ENCODE data around the gene PPP1R14C.

PPP1R14C gene

GRCh38 chr6:150256618-150257272 is 113.9 kb downstream of the PPP1R14C start:
- Histone ChIP-seq H3K4me3 (ENCODE audit: low read length) (no peak overlapping the region), H3K4me1 (ENCODE audit: low read length) (peaks cover 20% of the 10 kb centered on the region), H3K36me3 (replicated peaks; ENCODE audit: low read depth, low read length) (no peaks in the 10 kb centered on the region), H3K27ac (ENCODE audit: low read length) (no peak overlapping the region), H3K4me2 (ENCODE audit: low read length) (peak overlapping the region; percentile 44), H4K20me1 (ENCODE audit: insufficient read depth, low read length) (no peaks in the 10 kb centered on the region), H3K9me3 (ENCODE audit: insufficient read depth, low read length) (no peaks in the 10 kb centered on the region), H3K9ac (ENCODE audit: low read length) (no peak overlapping the region), H2AFZ (ENCODE audit: low read depth, low read length) (no peak overlapping the region), H3K27me3 (ENCODE audit: low read depth, low read length) (0 out of 2 replicates have a peak, but pooled peaks cover 3% of the 10 kb centered on the region), H3K79me2 (ENCODE audit: low read length) (no peaks in the 10 kb centered on the region)
- no peak for TF ChIP-seq CTCF (IDR thresholded peaks at IDR 0.05; ENCODE audit: low read depth, low read length)
- no peak for TF ChIP-seq EZH2phosphoT487 (IDR thresholded peaks at IDR 0.05; ENCODE audit: low read depth)

- Histone ChIP-seq H3K4me3 (ENCODE audit: low read length) (no peak overlapping the region), H2AFZ (ENCODE audit: low read depth, low read length) (no peak overlapping the region), H3K27ac (ENCODE audit: low read length) (no peak overlapping the region), H3K9me3 (ENCODE audit: insufficient read depth, low read length) (no peaks in the 10 kb centered on the region), H4K20me1 (ENCODE audit: insufficient read depth, low read length) (no peaks in the 10 kb centered on the region), H3K9ac (ENCODE audit: low read length) (no peak overlapping the region), H3K36me3 (replicated peaks; ENCODE audit: low read depth, low read length) (no peaks in the 10 kb centered on the region), H3K27me3 (ENCODE audit: low read depth, low read length) (0 out of 2 replicates have a peak, but pooled peaks cover 3% of the 10 kb centered on the region), H3K79me2 (ENCODE audit: low read length) (no peaks in the 10 kb centered on the region), H3K4me2 (ENCODE audit: low read length) (no peak overlapping the region), H3K4me1 (ENCODE audit: low read length) (peaks cover 20% of the 10 kb centered on the region)
- TF ChIP-seq CTCF (IDR thresholded peaks at IDR 0.05; ENCODE audit: low read depth, low read length) (no peak), EZH2phosphoT487 (IDR thresholded peaks at IDR 0.05; ENCODE audit: low read depth) (no peak)
These were observed 115.5 kb downstream of the PPP1R14C start for GRCh38 chr6:150258381-150258780.

- Histone ChIP-seq H3K9ac (ENCODE audit: low read length) (no peak overlapping the region), H4K20me1 (ENCODE audit: insufficient read depth, low read length) (no peaks in the 10 kb centered on the region), H3K27me3 (ENCODE audit: low read depth, low read length) (no peaks in the 10 kb centered on the region), H3K27ac (ENCODE audit: low read length) (no peak overlapping the region), H3K79me2 (ENCODE audit: low read length) (no peaks in the 10 kb centered on the region), H3K4me3 (ENCODE audit: low read length) (no peak overlapping the region), H3K4me2 (ENCODE audit: low read length) (no peak overlapping the region), H2AFZ (ENCODE audit: low read depth, low read length) (no peak overlapping the region), H3K4me1 (ENCODE audit: low read length) (peaks cover 14% of the 10 kb centered on the region), H3K9me3 (ENCODE audit: insufficient read depth, low read length) (no peaks in the 10 kb centered on the region), H3K36me3 (replicated peaks; ENCODE audit: low read depth, low read length) (no peaks in the 10 kb centered on the region)
- TF ChIP-seq EZH2phosphoT487 (IDR thresholded peaks at IDR 0.05; ENCODE audit: low read depth) = no peak
- no peak for TF ChIP-seq CTCF (IDR thresholded peaks at IDR 0.05; ENCODE audit: low read depth, low read length)
These were observed 118.1 kb downstream of the PPP1R14C start for GRCh38 chr6:150260931-150261330.

GRCh38 chr6:150261997-150262697 is 119.3 kb downstream of the PPP1R14C start:
- Histone ChIP-seq H3K79me2 (ENCODE audit: low read length) (no peaks in the 10 kb centered on the region), H3K27me3 (ENCODE audit: low read depth, low read length) (no peaks in the 10 kb centered on the region), H4K20me1 (ENCODE audit: insufficient read depth, low read length) (no peaks in the 10 kb centered on the region), H3K4me3 (ENCODE audit: low read length) (no peak overlapping the region), H3K4me2 (ENCODE audit: low read length) (no peak overlapping the region), H2AFZ (ENCODE audit: low read depth, low read length) (no peak overlapping the region), H3K36me3 (replicated peaks; ENCODE audit: low read depth, low read length) (no peaks in the 10 kb centered on the region), H3K27ac (ENCODE audit: low read length) (no peak overlapping the region), H3K9me3 (ENCODE audit: insufficient read depth, low read length) (no peaks in the 10 kb centered on the region), H3K4me1 (ENCODE audit: low read length) (peaks cover 2% of the 10 kb centered on the region), H3K9ac (ENCODE audit: low read length) (no peak overlapping the region)
- TF ChIP-seq EZH2phosphoT487 (IDR thresholded peaks at IDR 0.05; ENCODE audit: low read depth) (no peak), CTCF (IDR thresholded peaks at IDR 0.05; ENCODE audit: low read depth, low read length) (no peak)

Measured in OCI-LY3 (cell line).